H1 (cell line): ENCODE data around the gene TIGD2. TPM values are rescaled to one million over a fixed set of nuclear protein-coding genes. Genes with fewer than 3 reads are reported as not detected.

ENCODE experiments used
- CTCF ChIA-PET: fragments of 300-600 bp; sonication (Branson Sonifier 250); formaldehyde crosslinking; loops from one replicate; lab custom pipeline; 2021; ENCODE audit not compliant: partially characterized antibody; lab: Charles Lee
- POLR2A ChIA-PET: fragments of 300-600 bp; sonication (Branson Sonifier 250); formaldehyde crosslinking; loops from one replicate; lab custom pipeline; 2021; ENCODE audit warnings: inconsistent platforms; ENCODE audit not compliant: partially characterized antibody; lab: Charles Lee
- DNase-seq, 2 experiments: peaks; one replicate each; pipeline versions ENCODE4 v3.0.0 to v3.0.0-alpha.2; 2010 to 2022; ENCODE audit warnings: low spot score in 2 of 2, low read depth in 1 of 2, mixed read lengths in 1 of 2
- FAIRE-seq: peaks from 2 replicates; lab custom pipeline; 2011; peaks lifted over from hg19 to GRCh38; lab: Jason Lieb, UNC
- H2AFZ ChIP-seq: 2 replicates; pipeline ENCODE4 v1.8.1; 2012; ENCODE audit warnings: low read length, inconsistent platforms
- H2AK5ac ChIP-seq: 2 replicates; pipeline ENCODE4 v1.6.1; 2013; ENCODE audit warnings: low read depth, low read length
- H2BK120ac ChIP-seq: replicated peaks from 2 replicates; pipeline ENCODE3; 2013; ENCODE audit warnings: low read depth, low read length, inconsistent platforms
- H2BK12ac ChIP-seq: 2 replicates; pipeline ENCODE4 v1.6.1; 2013; ENCODE audit warnings: low read depth, low read length
- H2BK15ac ChIP-seq: 2 replicates; pipeline ENCODE4 v1.6.1; 2013; ENCODE audit warnings: low read length
- H2BK20ac ChIP-seq: 2 replicates; pipeline ENCODE4 v1.6.1; 2013; ENCODE audit warnings: low read length
- H2BK5ac ChIP-seq: 2 replicates; pipeline ENCODE4 v1.6.1; 2013; ENCODE audit warnings: low read depth, low read length
- H3K14ac ChIP-seq: 2 replicates; pipeline ENCODE4 v1.6.1; 2013; ENCODE audit warnings: inconsistent platforms; ENCODE audit not compliant: insufficient read length
- H3K18ac ChIP-seq: 2 replicates; pipeline ENCODE4 v1.6.1; 2013; ENCODE audit warnings: low read length; ENCODE audit errors: extremely low read depth
- H3K23ac ChIP-seq: 2 replicates; pipeline ENCODE4 v1.6.1; 2013; ENCODE audit warnings: inconsistent platforms; ENCODE audit not compliant: insufficient read length
- H3K23me2 ChIP-seq: 2 replicates; pipeline ENCODE4 v1.6.1; 2013; ENCODE audit warnings: low read depth, low read length
- H3K27ac ChIP-seq: 2 replicates; pipeline ENCODE4 v1.6.1; 2011; ENCODE audit warnings: low read depth, low read length, inconsistent platforms
- H3K27me3 ChIP-seq, 4 experiments: replicated peaks in 1 of 4; 1 replicate in 1 of 4; 2 replicates in 3 of 4; pipeline versions ENCODE4 v1.6.1 to v1.8.1; 2011 to 2013; ENCODE audit warnings: low read length in 3 of 4, mild to moderate bottlenecking in 3 of 4, inconsistent platforms in 2 of 4, mixed read lengths in 2 of 4, moderate library complexity in 1 of 4; ENCODE audit not compliant: control insufficient read depth in 3 of 4, insufficient read depth in 3 of 4; ENCODE audit errors: extremely low read depth in 1 of 4
- H3K36me3 ChIP-seq, 4 experiments: 2 replicates each; pipeline versions ENCODE4 v1.6.1 to v1.8.1; 2011 to 2013; ENCODE audit warnings: mild to moderate bottlenecking in 4 of 4, low read length in 3 of 4, moderate library complexity in 2 of 4, control low read depth in 1 of 4, inconsistent platforms in 1 of 4; ENCODE audit not compliant: insufficient read depth in 4 of 4, control insufficient read depth in 2 of 4
- H3K4ac ChIP-seq: replicated peaks from 2 replicates; pipeline ENCODE3; 2013; ENCODE audit warnings: low read length, low read depth, mixed read lengths, inconsistent platforms; ENCODE audit not compliant: insufficient read length
- H3K4me1 ChIP-seq, 4 experiments: replicated peaks in 1 of 4; 1 replicate in 1 of 4; 2 replicates in 3 of 4; pipeline versions ENCODE4 v1.6.1 to v1.8.1; 2011 to 2013; ENCODE audit warnings: low read length in 3 of 4, inconsistent platforms in 2 of 4, mixed read lengths in 1 of 4; ENCODE audit not compliant: insufficient read depth in 4 of 4, control insufficient read depth in 3 of 4
- H3K4me2 ChIP-seq, 2 experiments: 2 replicates each; pipeline versions ENCODE4 v1.6.1 to v1.8.1; 2011 to 2013; ENCODE audit warnings: low read depth in 2 of 2, low read length in 2 of 2, control low read depth in 1 of 2, inconsistent platforms in 1 of 2, mild to moderate bottlenecking in 1 of 2; ENCODE audit not compliant: insufficient read depth in 1 of 2
- H3K4me3 ChIP-seq, 4 experiments: fragments of 200-600, 300-600 bp in 1 of 4; sonication (generic), shearing (Covaris generic), sonication (Bioruptor Twin) in 1 of 4; 2 replicates each; pipeline versions ENCODE4 v1.5.1 to v1.8.1; 2011 to 2016; ENCODE audit warnings: low read length in 4 of 4, low read depth in 3 of 4, control low read depth in 2 of 4, inconsistent platforms in 2 of 4, mild to moderate bottlenecking in 2 of 4, mixed read lengths in 1 of 4, moderate library complexity in 1 of 4; ENCODE audit not compliant: insufficient read depth in 2 of 4; ENCODE audit errors: extremely low read depth in 1 of 4
- H3K56ac ChIP-seq: replicated peaks from 2 replicates; pipeline ENCODE3; 2013; ENCODE audit warnings: low read depth, mild to moderate bottlenecking, mixed read lengths, low read length, inconsistent platforms; ENCODE audit not compliant: insufficient read length
- H3K79me1 ChIP-seq: 2 replicates; pipeline ENCODE4 v1.6.1; 2013; ENCODE audit warnings: low read depth, low read length, control low read depth
- H3K79me2 ChIP-seq, 2 experiments: 2 replicates each; pipeline versions ENCODE4 v1.6.1 to v1.8.1; 2012 to 2013; ENCODE audit warnings: low read length in 2 of 2, mild to moderate bottlenecking in 2 of 2, inconsistent platforms in 1 of 2; ENCODE audit not compliant: insufficient read depth in 2 of 2, control insufficient read depth in 1 of 2
- H3K9ac ChIP-seq, 4 experiments: replicated peaks in 1 of 4; 1 replicate in 1 of 4; 2 replicates in 3 of 4; pipeline versions ENCODE4 v1.6.1 to v1.8.1; 2011 to 2013; ENCODE audit warnings: low read depth in 3 of 4, low read length in 3 of 4, control low read depth in 2 of 4, mild to moderate bottlenecking in 2 of 4, moderate library complexity in 2 of 4, inconsistent platforms in 1 of 4; ENCODE audit errors: extremely low read depth in 1 of 4
- H3K9me3 ChIP-seq, 2 experiments: 2 replicates each; pipeline versions ENCODE4 v1.6.1 to v1.8.1; 2012 to 2013; ENCODE audit warnings: mild to moderate bottlenecking in 2 of 2, moderate library complexity in 2 of 2, control low read depth in 1 of 2, inconsistent platforms in 1 of 2, low read depth in 1 of 2, low read length in 1 of 2, mixed read lengths in 1 of 2; ENCODE audit not compliant: insufficient read depth in 2 of 2
- H4K20me1 ChIP-seq, 2 experiments: replicated peaks in 1 of 2; 2 replicates each; pipeline versions ENCODE3 to v1.8.1; 2011 to 2013; ENCODE audit warnings: inconsistent platforms in 2 of 2, low read length in 2 of 2, mild to moderate bottlenecking in 1 of 2; ENCODE audit not compliant: insufficient read depth in 2 of 2, control insufficient read depth in 1 of 2
- H4K5ac ChIP-seq: 2 replicates; pipeline ENCODE4 v1.6.1; 2013; ENCODE audit warnings: low read length, low read depth, mixed read lengths, inconsistent platforms; ENCODE audit not compliant: insufficient read length
- H4K8ac ChIP-seq: 2 replicates; pipeline ENCODE4 v1.8.0; 2013; ENCODE audit warnings: mild to moderate bottlenecking, moderate library complexity, low read length, inconsistent platforms; ENCODE audit not compliant: insufficient read depth; ENCODE audit errors: extremely low read depth
- H4K91ac ChIP-seq: replicated peaks from 2 replicates; pipeline ENCODE3; 2013; ENCODE audit warnings: low read length, mixed read lengths, inconsistent platforms; ENCODE audit not compliant: insufficient read length
- CBX8 ChIP-seq: fragments of 300-800, 300-1000 bp; sonication (generic); IDR thresholded peaks from 2 replicates; pipeline ENCODE4 v1.7.1; 2016; ENCODE audit warnings: low read depth, low read length, borderline replicate concordance
- MAX ChIP-seq: IDR thresholded peaks from 2 replicates; pipeline ENCODE4 v1.6.1; 2012; ENCODE audit warnings: inconsistent platforms
- TAF7 ChIP-seq: optimal IDR thresholded peaks from 2 replicates; pipeline ENCODE3; 2011; ENCODE audit warnings: low read depth, mild to moderate bottlenecking, inconsistent platforms, low read length, moderate library complexity, borderline replicate concordance
- WGBS, 2 experiments: shearing (Covaris generic) in 1 of 2; methylation state at CpG; one replicate each; pipeline versions ENCODE4 v1.1.6 to v1.1.7; 2013 to 2015; ENCODE audit warnings: low lambda C conversion rate in 2 of 2, mixed read lengths in 2 of 2, inconsistent platforms in 1 of 2, low coverage in 1 of 2, missing lambda C conversion rate in 1 of 2; ENCODE audit not compliant: insufficient replicate concordance in 2 of 2, insufficient coverage in 1 of 2, insufficient read length in 1 of 2; ENCODE audit errors: extremely low coverage in 1 of 2, missing lambda C conversion rate in 1 of 2; 5-methylcytosine and 5-hydroxymethylcytosine counted together
- polyA plus RNA-seq, 7 experiments: library from polyadenylated mRNA; depleted of rRNA in 3 of 7; stranded (reverse) in 5 of 7; unstranded in 2 of 7; fragments of >200 nt in 5 of 7; fragments of 200-250 nt in 2 of 7; gene quantifications; 1 replicate in 5 of 7; 2 replicates in 1 of 7; 4 replicates in 1 of 7; pipeline versions ENCODE4 v1.2.1 to v1.2.3, GENCODE V29; 2011 to 2013; ENCODE audit warnings: missing spikeins in 2 of 7, mixed read lengths in 2 of 7
- total RNA-seq: library from RNA; stranded (reverse); fragmentation: NEBNext Ultra II Directional; extraction: Animal tissue kit (Norgen Biotek cat#: 25700); gene quantifications from 2 replicates; pipeline ENCODE4 v1.2.1, GENCODE V29; 2021

The TIGD2 gene
- total and polyA plus RNA-seq, 2 of the 8 experiments (the other 6 are each of a cell fraction or from before 2014, with no cell fraction given): 2.4 to 5.7 TPM

- H4K8ac ChIP-seq: no peak overlapping the region
- H3K27ac ChIP-seq: no peak overlapping the region
- FAIRE-seq (no peak), DNase-seq (no peak)
- no peak for TF ChIP-seq CBX8
- no peak for TF ChIP-seq TAF7
- no peak for TF ChIP-seq MAX
- no peak overlapping the region for H3K4me2 ChIP-seq
- no peak overlapping the region for H2AK5ac ChIP-seq
- H3K4me1 ChIP-seq: no peaks in the 10 kb centered on the region
- no peak overlapping the region for H3K18ac ChIP-seq
- no peak overlapping the region for H3K56ac ChIP-seq
- no peak overlapping the region for H2BK15ac ChIP-seq
- no peak overlapping the region for H3K23ac ChIP-seq
- H2AFZ ChIP-seq: no peak overlapping the region
- no peaks in the 10 kb centered on the region for H3K23me2 ChIP-seq
- 100% methylated on average over 2 of the region's 2 CpGs; no CpG with 5 or more reads in 1 of the 2 experiments for WGBS, 2 experiments
- H2BK20ac ChIP-seq: no peak overlapping the region
- H4K20me1 ChIP-seq: no peaks in the 10 kb centered on the region
- no peaks in the 10 kb centered on the region for H3K79me1 ChIP-seq
- no peaks in the 10 kb centered on the region for H3K27me3 ChIP-seq
- H2BK12ac ChIP-seq: no peak overlapping the region
- POLR2A ChIA-PET: no interaction called here
- H3K36me3 ChIP-seq: no peaks in the 10 kb centered on the region
- H4K5ac ChIP-seq: no peak overlapping the region
- H3K14ac ChIP-seq: no peak overlapping the region
- CTCF ChIA-PET: interaction anchor here (1.3 to 4.4 kb wide), 5 partner anchors 10 to 64 kb away, joined by 4 to 29 read pairs (median 6); no protein-coding TSS in a partner anchor
- H3K9me3 ChIP-seq: no peaks in the 10 kb centered on the region
- H4K91ac ChIP-seq: no peak overlapping the region
- no peak overlapping the region for H3K9ac ChIP-seq
- no peak overlapping the region for H3K4ac ChIP-seq
- H3K79me2 ChIP-seq: no peaks in the 10 kb centered on the region
- H2BK120ac ChIP-seq: no peak overlapping the region
- H3K4me3 ChIP-seq: no peak overlapping the region
- H2BK5ac ChIP-seq: no peak overlapping the region
Measured at GRCh38 chr4:89161841-89162240, 50.5 kb downstream of the TIGD2 start.
